ENCODE measurements around the gene RIPK3. TPM values are rescaled to one million over a fixed set of nuclear protein-coding genes. Genes with fewer than 3 reads are reported as not detected.

Gene RIPK3
- total RNA-seq, 1 donor from 2014 or later, result 22.4 TPM

DNA sequence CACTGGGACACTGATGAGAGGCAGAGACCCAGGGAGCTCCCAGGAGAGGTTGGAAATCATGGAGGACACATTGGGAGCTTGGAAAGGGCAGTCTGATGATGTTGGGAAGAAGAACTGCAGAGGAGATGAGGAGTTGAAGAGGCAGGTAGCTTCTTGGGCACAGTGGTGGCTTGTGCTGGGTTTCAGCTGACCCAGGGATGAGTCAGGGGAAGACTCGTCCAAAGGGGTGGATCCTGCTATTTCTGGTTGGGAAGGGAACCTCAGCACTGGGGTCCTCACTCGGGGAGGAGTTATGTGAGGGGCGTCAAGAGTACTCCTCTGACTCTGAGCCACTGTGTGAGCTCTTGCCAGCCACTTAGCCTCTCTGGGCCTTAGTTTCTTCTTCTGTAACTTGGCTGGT lies 16.4 kb downstream of the RIPK3 start:
- no peak for DNase-seq (ENCODE audit: low spot score)

DNA sequence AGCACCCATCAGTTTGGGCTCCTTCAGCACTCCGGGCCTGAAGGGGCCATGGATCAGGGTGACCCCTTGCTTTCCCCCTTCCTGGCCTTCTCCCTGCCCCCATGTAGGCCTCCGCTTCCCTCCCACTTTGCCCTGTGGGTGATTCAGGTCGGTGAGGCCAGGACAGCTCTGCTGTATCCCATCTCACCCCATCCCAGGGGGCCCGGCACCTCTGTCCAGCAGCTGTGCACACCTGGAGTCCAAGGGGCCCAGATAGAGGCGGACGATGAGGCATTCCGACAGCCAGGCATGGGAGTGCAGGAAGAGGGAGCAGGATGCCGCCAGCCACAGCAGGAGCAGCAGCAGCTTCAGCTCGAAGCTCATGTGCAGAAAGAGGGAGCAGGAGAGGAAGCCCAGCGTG lies 17.1 kb downstream of the RIPK3 start:
- no peak for DNase-seq (ENCODE audit: low spot score)

DNA sequence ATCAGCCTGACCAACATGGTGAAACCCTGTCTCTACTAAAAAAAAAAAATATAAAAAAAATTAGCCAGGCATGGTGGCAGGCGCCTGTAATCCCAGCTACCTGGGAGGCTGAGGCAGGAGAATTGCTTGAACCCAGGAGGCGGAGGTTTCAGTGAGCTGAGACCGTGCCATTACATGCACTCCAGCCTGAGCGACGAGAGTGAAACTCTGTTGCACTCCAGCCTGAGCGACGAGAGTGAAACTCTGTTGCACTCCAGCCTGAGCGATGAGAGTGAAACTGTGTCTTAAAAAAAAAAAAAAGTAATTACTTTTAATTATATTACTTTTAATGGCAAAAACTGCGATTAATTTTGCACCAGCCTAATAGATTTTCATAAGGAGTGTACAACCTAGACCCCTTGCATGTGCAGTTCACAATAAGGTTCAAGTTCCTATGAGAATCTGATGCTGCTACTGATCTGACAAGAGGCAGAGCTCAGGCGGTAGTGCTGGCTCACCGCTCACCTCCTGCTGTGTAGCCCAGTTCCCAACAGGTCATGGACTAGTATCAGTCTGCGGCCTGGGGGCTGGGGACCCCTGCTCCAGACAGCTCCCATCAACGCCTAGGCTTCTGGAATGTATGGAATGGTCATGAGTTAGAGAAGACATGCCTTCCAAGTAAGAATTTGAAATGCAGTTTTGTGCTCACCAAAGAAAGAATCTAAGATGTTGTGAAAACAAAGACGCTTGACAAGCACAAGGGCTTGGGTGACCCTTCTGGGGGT lies 18.4 kb downstream of the RIPK3 start:
- DNase-seq (ENCODE audit: low spot score), result no peak

DNA sequence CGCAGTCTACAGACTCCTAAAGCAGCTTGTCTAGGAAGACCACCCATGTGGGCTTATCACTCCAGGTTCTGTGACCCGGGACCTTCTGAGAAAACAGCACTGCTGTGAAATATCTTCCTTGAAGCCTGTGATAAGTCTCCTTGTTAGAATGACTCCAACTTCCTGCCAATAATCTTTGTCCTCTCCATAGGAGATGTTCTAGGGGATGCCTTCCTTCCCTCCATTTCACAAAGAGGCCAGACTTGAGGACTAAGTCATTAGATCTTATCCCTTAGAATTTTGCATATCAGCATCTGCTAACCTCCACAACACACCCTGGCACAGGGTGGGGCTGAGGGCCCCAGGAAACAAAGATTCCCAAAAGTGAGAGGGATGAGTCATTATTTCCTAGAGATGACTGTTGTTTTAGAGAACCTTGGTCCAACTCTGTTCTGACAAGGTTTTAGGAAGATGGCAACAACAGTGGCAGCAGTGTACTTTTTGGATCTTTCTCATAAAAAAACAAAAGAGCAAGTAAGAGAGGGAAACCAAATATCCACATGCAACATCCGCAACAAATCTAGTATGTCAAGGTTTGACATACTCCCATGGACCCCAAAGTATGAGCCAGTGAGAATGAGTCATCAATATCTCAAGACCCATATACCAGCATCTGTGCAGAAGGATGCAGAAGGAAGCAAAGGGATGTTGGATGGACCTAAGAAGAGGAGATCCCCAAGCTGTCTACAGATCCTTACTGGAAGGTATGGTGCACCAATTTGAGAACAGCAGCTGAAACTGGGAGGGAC lies 22.5 kb downstream of the RIPK3 start:
- no peak for DNase-seq (ENCODE audit: low spot score)

DNA sequence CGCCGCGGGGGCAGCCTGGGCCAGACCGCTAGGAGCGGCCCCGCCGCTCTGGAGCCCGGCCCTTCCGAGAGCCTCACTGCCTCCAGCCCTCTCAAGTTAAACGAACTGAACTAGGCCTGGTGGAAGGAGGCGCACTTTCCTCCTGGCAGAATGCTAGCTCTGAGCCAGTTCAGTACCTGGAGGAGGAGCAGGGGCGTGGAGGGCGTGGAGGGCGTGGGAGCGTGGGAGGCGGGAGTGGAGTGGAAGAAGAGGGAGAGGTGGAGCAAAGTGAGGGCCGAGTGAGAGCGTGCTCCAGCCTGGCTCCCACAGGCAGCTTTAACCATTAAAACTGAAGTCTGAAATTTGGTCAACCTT lies 23.2 kb downstream of the RIPK3 start:
- DNase-seq (ENCODE audit: low spot score), result no peak

DNA sequence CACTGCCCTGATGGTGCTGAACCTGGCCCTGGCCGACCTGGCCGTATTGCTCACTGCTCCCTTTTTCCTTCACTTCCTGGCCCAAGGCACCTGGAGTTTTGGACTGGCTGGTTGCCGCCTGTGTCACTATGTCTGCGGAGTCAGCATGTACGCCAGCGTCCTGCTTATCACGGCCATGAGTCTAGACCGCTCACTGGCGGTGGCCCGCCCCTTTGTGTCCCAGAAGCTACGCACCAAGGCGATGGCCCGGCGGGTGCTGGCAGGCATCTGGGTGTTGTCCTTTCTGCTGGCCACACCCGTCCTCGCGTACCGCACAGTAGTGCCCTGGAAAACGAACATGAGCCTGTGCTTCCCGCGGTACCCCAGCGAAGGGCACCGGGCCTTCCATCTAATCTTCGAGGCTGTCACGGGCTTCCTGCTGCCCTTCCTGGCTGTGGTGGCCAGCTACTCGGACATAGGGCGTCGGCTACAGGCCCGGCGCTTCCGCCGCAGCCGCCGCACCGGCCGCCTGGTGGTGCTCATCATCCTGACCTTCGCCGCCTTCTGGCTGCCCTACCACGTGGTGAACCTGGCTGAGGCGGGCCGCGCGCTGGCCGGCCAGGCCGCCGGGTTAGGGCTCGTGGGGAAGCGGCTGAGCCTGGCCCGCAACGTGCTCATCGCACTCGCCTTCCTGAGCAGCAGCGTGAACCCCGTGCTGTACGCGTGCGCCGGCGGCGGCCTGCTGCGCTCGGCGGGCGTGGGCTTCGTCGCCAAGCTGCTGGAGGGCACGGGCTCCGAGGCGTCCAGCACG lies 23.8 kb downstream of the RIPK3 start:
- no peak for DNase-seq (ENCODE audit: low spot score)

DNA sequence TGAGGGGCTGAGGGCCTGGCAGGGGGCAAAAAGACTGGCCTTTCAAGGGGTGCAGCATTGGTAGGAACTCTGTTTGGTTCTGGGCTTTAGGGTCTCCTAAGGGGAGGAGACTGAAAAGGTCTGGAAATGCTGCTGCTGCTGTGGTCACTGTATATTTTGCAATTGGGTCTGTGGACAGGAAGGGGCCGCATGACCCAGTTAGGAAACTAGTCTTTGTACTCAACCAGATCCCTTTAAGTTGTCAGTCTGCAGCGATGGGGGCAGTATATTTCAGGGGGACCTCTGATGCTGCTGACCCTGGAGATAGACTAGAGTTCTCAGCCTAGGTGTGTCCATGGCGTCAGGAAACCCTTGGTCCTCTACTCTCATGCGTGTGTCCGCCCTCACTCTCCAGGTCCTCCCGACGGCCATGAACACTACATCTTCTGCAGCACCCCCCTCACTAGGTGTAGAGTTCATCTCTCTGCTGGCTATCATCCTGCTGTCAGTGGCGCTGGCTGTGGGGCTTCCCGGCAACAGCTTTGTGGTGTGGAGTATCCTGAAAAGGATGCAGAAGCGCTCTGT lies 24.5 kb downstream of the RIPK3 start:
- DNase-seq (ENCODE audit: low spot score), result no peak

DNA sequence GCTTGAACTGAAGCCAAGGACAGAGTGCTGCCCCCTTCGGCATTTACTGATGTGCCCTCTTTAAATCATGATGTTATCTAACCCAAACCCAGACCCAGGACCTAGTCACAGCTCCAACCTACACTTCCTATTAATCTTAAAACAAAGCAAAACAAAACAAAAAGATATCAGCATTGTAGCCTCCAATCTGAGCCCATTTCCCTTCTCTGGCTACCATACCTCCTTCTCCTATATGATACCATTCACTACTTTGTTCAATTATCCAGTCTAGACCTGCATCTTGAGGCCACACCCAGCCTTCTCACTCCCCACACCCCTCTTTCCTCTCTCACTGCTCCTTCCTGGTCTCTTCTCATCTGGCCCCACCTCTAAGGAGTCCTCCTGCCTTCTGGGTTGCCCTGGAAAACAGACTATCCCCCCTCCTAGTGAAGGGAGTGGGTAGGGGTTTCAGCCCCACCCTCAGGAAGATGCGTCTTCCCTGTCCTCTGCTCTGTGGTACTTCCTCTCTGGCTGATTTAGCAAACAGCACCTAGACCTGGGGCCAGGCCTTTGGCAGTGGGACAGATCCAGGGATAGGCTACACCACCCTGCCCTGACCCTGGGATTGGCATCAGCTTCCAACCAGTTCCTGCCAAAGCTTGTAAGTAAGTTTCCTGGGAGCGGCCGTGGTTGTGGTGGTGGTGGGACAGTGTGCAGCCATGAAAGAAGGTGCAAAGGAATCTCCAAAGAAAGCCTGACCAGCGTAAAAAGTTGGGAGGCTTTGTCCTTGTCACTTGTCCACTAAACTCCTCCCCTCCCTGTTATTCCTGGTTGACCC lies 25.2 kb downstream of the RIPK3 start:
- no peak for DNase-seq (ENCODE audit: low spot score)

DNA sequence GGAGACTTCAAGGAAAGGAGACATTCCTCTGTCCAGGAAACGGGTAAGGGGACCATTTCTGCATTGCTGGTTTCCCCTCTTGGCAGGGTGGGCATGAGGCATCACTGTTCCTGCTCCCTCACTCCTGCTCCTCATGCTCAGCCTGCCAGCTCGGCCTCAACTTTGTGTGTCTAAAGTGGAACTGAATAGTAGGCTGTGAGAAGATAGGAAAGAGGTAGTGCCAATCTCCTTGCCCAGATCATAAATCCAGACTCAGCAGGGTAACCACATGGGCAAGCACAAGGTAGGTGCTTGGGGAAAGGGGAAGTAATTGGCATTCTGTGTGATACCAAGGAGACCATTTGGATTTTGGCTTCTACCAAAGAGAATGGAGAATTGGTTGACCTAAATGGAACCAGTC lies 25.9 kb downstream of the RIPK3 start:
- DNase-seq (ENCODE audit: low spot score), result no peak

DNA sequence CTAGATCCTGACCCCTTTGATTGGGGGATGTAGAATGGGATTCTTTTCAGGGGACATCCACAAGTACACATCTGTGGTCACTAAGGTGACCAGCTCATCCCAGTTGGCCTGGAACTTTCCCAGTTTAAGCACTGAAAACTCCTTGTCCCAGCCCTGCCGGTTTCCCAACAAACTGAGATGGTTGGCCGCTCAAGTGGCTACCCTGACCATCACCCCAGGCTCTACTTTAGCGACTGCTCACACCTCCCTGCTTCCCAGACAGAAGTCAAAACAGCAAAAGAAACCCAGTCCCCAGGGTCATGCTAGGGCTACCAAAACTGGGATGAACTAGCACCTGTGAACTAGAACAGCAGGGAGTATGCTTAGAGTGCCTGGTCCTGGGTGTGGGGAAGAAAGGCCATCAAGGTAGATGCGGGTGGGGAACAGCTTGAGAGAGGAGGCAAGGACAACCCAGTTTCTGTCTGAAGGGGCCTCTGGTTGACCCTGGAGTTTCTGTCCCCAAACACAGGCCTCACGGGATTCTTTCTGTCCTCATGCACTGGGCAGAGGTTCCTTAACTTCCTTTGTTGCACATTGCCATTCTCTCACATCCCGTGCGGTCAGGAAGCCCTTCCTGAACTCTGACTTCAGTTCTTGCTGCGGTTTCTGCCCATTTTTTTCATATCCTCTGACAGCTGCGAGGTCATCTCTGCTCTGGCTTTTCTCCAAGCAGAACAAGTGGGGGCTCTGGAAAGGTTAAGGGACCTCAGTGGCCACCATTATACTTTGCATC lies 26.9 kb downstream of the RIPK3 start:
- DNase-seq (ENCODE audit: low spot score), result no peak

DNA sequence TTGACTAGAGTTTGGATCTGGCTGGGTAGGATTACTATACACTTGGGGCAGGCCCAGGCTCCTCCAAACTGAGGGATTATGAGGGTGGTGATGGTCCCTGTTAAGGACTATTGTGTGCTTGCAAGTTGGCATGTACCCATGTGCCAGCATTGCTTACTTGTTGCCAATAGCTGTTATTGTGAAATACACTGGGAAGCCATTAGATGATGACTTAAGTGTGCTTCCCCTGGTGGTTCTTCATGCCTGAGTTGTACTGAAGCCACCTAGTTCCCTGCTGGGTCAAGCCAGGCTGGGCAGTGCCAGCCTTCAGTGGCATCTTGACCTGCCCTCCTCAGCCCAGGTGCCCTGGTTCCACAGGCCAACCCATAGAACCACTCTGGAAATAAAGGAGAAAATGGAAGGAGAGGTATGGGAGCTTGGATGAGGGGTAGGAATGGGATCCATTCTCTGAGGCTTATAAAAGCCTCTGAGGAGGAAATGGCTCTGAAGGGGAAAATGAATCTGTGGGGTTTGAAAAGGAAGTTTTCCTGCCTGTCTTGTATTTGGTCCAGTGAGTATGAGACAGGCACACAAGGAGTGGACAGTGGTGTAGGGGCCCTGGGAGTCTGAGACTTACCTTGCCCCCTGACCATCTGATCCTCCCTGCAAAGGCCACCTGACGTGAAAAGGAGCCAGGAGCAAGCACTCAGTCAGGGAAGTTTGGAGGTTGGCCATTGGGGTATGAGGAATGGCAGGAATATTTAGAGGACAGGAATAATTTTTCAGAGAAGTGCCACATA lies 27.8 kb downstream of the RIPK3 start:
- no peak for DNase-seq (ENCODE audit: low spot score)

DNA sequence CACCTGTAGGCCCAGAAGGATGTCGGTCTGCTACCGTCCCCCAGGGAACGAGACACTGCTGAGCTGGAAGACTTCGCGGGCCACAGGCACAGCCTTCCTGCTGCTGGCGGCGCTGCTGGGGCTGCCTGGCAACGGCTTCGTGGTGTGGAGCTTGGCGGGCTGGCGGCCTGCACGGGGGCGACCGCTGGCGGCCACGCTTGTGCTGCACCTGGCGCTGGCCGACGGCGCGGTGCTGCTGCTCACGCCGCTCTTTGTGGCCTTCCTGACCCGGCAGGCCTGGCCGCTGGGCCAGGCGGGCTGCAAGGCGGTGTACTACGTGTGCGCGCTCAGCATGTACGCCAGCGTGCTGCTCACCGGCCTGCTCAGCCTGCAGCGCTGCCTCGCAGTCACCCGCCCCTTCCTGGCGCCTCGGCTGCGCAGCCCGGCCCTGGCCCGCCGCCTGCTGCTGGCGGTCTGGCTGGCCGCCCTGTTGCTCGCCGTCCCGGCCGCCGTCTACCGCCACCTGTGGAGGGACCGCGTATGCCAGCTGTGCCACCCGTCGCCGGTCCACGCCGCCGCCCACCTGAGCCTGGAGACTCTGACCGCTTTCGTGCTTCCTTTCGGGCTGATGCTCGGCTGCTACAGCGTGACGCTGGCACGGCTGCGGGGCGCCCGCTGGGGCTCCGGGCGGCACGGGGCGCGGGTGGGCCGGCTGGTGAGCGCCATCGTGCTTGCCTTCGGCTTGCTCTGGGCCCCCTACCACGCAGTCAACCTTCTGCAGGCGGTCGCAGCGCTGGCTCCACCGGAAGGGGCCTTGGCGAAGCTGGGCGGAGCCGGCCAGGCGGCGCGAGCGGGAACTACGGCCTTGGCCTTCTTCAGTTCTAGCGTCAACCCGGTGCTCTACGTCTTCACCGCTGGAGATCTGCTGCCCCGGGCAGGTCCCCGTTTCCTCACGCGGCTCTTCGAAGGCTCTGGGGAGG lies 28.9 kb downstream of the RIPK3 start, which contains the start of gene LTB4R:
Gene LTB4R, plus strand, starts transcription at position 857 of the 959 bp plus-strand sequence. CDS start 4,150 bp downstream, outside the sequence.
- DNase-seq (ENCODE audit: low spot score), result peak; percentile 79

DNA sequence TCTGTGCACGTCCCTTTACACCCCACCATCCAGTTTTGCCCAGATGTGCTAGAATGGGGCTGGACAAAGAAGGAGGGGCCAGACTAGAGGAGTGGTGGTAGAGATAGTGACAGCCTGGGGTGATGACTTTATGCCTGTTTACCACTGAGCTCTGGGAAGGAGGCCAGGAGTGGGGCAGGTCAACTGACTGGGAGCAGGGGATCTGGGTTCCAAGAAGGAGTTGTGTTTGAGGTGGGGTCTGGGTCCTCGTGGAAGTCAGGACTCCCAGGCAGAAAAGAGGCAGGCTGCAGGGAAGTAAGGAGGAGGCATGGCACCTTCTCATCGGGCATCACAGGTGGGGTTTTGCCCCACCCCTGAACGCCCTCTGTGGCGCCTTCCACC lies 29.5 kb downstream of the RIPK3 start:
- DNase-seq (ENCODE audit: low spot score), result no peak

DNA sequence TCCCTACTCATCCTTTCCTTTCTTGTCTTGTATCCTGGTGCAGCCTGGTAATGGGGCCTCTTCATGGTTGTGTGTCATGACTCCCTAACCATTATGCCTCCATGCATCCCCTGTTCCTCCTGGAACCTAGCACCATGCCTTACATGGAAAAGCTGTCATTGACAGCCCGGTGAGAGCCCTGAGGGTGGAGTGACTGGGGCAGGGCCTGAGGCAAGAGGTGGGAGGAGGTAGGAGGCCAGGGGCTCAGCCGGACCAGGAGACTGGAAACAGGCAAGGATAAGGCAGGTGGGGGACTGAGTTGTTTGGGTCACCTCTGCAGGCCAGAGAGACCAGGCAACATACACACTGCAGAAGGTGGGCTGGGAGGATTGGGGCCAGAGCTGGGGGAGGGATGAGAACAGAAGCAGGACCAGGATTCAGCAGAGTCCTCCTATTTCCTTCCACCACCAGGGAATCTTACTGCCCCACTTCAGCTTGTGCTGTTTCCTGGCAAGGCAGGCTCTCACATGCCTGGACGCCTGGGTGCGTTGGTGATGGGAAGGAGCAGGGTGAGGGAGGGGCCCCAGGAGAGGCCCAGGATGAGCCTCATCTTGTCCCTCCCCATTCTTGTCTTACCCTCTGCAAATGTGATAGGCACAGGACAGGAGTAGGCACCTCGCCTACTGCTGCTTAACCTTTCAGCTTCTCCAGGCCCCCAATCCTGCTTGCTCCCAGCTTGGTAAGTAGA lies 30.1 kb downstream of the RIPK3 start, which contains the start of gene LTB4R2:
Gene LTB4R2, plus strand, starts transcription at position 603 of the 727 bp plus-strand sequence. CDS start 525 bp downstream, outside the sequence.
- no peak for DNase-seq (ENCODE audit: low spot score)

DNA sequence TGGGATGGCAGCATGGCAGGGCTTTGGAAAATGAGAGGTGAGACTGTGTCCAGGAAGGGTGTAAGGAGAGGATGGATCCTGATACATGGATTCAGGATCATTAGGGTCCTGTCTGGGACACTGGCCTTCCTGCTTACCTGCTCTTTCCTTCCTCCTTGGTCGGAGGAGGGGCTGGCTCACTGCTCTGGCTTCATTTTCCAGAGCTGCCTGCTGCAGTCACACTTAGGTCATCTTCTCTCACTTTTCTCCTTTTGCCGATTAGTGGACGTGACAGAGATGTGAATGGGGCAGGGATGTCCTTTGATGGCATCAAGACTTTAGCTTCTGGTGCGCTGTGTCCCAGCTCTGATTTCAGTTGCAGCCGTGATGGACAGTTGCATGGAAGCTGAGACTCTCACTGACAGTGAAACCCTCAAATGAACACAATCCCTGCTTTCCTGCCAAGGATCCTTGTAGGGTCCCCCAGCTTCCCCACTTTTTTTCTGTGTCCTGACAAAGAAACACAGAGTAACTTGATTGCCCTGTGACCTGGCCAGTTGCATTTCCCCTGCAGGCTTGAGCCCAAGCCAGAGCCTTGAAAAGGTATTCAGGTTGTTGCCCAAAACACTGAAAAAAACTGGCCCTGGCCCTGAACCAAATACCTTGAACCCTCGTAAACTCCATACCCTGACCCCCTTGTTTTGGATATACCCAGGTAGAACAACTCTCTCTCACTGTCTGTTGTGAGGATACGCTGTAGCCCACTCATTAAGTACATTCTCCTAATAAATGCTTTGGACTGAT lies 31.3 kb downstream of the RIPK3 start:
- DNase-seq (ENCODE audit: low spot score), result no peak

DNA sequence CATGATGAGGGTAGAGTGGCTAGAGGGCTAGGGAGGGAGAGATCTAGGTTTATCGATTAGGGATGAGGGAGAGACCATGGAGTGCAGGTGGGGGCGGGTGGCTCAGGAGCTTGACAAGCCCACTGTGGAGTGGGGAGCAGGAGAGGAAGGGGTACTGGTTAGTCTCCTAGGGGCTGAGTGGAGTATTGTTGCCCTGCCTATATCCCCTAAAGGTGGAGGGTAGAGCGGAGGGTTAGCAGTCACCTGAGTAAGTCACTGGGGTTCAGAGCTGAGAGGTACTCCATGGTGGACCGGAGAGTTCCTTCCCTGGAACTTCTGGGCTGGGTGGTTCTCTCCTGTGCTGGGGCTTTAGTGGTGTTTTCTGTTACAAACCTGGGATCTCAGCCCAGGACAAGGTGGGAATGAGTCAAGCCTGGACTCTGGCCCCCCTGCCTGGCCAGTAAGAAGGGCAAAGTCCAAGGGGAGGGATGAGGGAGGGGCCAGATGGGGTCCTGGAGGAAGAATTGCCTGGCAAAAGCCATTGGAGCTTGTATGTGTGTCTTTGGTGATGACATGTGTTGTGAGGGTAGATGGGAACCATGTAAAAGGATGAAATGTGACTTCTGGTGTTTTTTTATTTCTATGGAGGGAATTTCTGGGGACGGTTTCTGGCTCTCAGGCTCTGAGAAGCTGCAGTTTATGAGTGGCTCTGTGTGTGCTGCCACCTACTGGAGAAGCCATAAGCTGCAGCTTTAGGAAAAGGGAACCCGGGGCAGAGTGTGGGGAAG lies 32.0 kb downstream of the RIPK3 start, which contains the start of gene CIDEB:
Gene CIDEB, minus strand, starts transcription at position 403 of the 767 bp plus-strand sequence. Its CDS starts 119 bp downstream, at position 284.
- DNase-seq (ENCODE audit: low spot score), result no peak
